ENCODE data around the gene ZDHHC11B. TPM values are rescaled to one million over a fixed set of nuclear protein-coding genes. Genes with fewer than 3 reads are reported as not detected.
A peak's percentile ranks its signal among the peaks of the same experiment; 100 is the strongest.
"Not testable (repeated sequence)": the region's sequence is repeated elsewhere in the genome, so short reads cannot be mapped to it uniquely, and the experiment has no call there.

Gene ZDHHC11B
- polyA plus RNA-seq, 2 donors: 2.6 to 5.2 TPM

DNA sequence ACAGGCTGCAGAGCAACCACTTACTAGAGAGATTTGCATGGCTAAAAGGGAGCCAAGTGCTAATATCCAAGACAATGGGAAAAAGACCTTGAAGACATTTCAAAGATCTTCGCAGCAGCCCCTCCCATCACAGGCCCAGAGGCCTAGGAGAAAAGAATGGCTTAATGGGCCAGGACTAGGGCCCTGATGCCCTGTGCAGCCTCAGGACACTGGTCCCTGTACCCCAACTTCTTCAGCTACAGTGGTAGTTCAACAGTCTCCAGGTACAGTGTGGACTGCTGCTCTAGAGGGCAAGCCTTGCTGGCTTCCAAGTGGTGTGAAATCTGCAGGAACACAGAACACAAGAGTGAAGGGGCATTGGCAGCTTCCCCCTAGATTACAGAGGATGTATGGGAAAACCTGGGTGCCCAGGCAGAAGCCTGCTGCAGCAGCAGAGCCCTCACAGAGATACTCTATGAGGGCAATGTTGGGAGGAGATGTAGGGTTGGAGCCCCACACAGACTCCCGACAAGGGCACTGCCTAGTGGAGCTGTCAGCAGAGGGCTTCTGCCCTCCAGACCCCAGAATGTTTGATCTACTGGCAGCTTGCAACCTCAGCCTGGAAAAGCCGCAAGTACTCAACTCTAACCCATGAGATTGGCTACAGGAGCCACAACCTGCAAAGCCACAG, 75.5 kb downstream of the ZDHHC11B start:
- not testable (repeated sequence) for H3K27ac ChIP-seq (ENCODE audit: low read depth in 2 of 2, low read length in 1 of 2); H3K27me3 ChIP-seq (ENCODE audit: control insufficient read depth in 1 of 2, insufficient read depth in 2 of 2, low read length in 2 of 2); H3K9me3 ChIP-seq (ENCODE audit: control insufficient read depth in 2 of 2, insufficient read depth in 1 of 2, low read depth in 1 of 2, low read length in 1 of 2); H3K36me3 ChIP-seq (ENCODE audit: control insufficient read depth in 2 of 2, insufficient read depth in 2 of 2, low read length in 1 of 2); H3K4me1 ChIP-seq (ENCODE audit: control insufficient read depth in 2 of 2, insufficient read depth in 2 of 2, low read length in 1 of 2); H3K4me3 ChIP-seq (ENCODE audit: low read depth in 1 of 2, low read length in 2 of 2)
- WGBS, 2 donors: 92 to 95% methylated on average over 1 to 3 of the region's 3 CpGs

DNA sequence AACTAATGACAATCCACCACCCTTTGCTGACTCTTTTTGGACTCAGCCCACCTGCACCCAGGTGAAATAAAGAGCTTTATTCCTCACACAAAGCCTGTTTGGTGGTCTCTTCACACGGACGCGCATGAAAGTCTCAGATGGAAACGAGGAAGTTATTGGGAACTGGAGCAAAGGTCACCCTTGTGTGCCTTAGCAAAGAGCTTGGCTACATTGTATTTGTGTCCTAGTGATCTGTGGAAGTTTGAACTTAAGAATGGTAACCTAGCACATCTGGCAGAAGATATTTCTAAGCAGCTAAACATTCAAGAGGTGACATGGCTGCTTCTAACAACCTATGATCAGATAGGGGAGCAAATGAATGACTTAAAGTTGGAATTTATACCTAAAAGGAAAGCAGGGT, 76.2 kb downstream of the ZDHHC11B start:
- H3K27me3 ChIP-seq (ENCODE audit: control insufficient read depth in 1 of 2, insufficient read depth in 2 of 2, low read length in 2 of 2); H3K27ac ChIP-seq (ENCODE audit: low read depth in 2 of 2, low read length in 1 of 2); H3K4me1 ChIP-seq (ENCODE audit: control insufficient read depth in 2 of 2, insufficient read depth in 2 of 2, low read length in 1 of 2); H3K9me3 ChIP-seq (ENCODE audit: control insufficient read depth in 2 of 2, insufficient read depth in 1 of 2, low read depth in 1 of 2, low read length in 1 of 2); H3K36me3 ChIP-seq (ENCODE audit: control insufficient read depth in 2 of 2, insufficient read depth in 2 of 2, low read length in 1 of 2); H3K4me3 ChIP-seq (ENCODE audit: low read depth in 1 of 2, low read length in 2 of 2): not testable (repeated sequence)
- WGBS, 2 donors: 83 to 93% methylated on average over 4 of the region's 4 CpGs

DNA sequence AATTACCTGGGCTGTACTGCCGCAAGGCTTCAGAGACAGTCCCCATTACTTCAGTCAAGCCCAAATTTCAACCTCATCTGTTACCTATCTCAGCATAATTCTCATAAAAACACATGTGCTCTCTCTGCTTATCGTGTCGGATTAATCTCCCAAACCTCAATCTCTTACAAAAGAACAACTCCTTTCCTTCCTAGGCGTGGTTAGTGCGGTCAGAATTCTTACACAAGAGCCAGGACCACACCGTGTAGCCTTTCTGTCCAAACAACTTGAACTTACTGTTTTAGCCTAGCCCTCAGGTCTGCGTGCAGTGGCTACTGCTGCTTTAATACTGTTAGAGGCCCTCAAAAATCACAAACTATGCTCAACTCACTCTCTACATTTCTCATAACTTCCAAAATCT, 78.4 kb downstream of the ZDHHC11B start:
- H3K27me3 ChIP-seq (ENCODE audit: control insufficient read depth in 1 of 2, insufficient read depth in 2 of 2, low read length in 2 of 2); H3K4me3 ChIP-seq (ENCODE audit: low read depth in 1 of 2, low read length in 2 of 2); H3K9me3 ChIP-seq (ENCODE audit: control insufficient read depth in 2 of 2, insufficient read depth in 1 of 2, low read depth in 1 of 2, low read length in 1 of 2); H3K27ac ChIP-seq (ENCODE audit: low read depth in 2 of 2, low read length in 1 of 2); H3K4me1 ChIP-seq (ENCODE audit: control insufficient read depth in 2 of 2, insufficient read depth in 2 of 2, low read length in 1 of 2); H3K36me3 ChIP-seq (ENCODE audit: control insufficient read depth in 2 of 2, insufficient read depth in 2 of 2, low read length in 1 of 2): not testable (repeated sequence)
- 75 to 82% methylated on average over 7 of the region's 7 CpGs for WGBS, 2 donors

DNA sequence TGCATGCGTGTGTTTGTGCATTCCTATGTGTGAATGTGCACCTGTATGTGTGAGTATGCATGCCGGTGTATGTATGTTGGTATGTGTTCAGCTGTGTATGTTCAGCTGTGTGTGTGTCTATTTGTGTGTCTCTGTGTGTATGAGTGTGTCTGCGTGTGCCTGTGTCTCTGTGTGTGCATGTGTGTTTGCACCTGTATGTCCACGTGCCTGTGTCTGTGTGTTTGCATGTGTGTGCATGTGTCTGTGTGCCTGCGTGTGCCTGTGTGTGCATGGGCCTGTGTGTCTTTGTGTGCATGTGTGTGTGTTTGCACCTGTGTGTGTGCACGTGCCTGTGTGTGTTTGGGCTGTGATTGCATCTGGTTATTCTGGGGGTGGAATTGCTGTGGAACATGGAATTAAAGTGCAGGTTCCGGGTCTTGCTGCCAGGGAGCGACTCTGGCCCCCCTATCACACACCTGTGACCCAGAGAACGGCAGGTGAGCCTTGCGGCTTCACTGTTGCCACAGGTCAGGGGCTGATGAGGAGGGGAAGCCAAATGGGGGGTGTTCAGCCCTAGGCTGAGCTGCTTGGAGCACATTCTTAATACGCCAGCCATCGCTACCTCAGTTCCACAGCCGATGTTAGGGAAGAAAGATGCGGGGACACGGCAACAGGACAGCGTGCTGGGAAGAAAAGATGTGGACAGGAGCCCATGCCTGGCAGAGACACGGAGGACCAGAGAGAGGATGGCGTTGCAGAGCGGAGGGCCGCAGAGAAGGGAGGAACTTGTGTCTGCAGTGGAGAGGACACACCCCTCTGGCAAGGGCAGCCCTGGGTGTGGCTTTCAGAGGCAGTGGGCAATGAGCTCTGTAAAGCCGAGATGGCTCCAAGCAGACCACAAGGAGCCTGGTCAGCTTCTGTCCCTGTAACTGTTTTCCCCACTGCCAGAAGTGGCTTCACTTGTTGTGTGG, 87.5 kb downstream of the ZDHHC11B start:
- not testable (repeated sequence) for H3K9me3 ChIP-seq (ENCODE audit: control insufficient read depth in 2 of 2, insufficient read depth in 1 of 2, low read depth in 1 of 2, low read length in 1 of 2); H3K4me1 ChIP-seq (ENCODE audit: control insufficient read depth in 2 of 2, insufficient read depth in 2 of 2, low read length in 1 of 2); H3K27ac ChIP-seq (ENCODE audit: low read depth in 2 of 2, low read length in 1 of 2); H3K27me3 ChIP-seq (ENCODE audit: control insufficient read depth in 1 of 2, insufficient read depth in 2 of 2, low read length in 2 of 2); H3K36me3 ChIP-seq (ENCODE audit: control insufficient read depth in 2 of 2, insufficient read depth in 2 of 2, low read length in 1 of 2); H3K4me3 ChIP-seq (ENCODE audit: low read depth in 1 of 2, low read length in 2 of 2)
- 85 to 86% methylated on average over 15 to 18 of the region's 21 CpGs for WGBS, 2 donors

DNA sequence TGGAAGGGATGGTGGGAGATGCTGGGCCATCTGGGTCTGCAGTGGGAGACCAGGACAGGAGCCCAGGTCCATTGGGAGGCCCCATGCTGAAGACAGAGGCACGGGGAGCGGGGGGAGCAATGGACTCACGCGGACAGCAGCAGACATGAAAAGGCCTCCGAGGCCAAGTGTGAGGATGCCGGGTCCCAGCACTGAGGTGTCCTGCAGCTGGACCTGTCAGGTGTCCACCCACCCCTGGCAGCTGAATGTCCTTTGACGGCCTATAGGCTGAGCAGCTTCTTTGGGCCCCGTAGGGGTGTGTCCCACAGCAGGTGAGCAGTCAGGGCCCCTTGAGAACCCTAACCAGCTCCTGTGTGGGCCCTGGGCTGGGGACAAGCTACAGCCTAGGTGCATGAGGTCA, 88.3 kb downstream of the ZDHHC11B start:
- not testable (repeated sequence) for H3K4me3 ChIP-seq (ENCODE audit: low read depth in 1 of 2, low read length in 2 of 2); H3K9me3 ChIP-seq (ENCODE audit: control insufficient read depth in 2 of 2, insufficient read depth in 1 of 2, low read depth in 1 of 2, low read length in 1 of 2); H3K36me3 ChIP-seq (ENCODE audit: control insufficient read depth in 2 of 2, insufficient read depth in 2 of 2, low read length in 1 of 2); H3K27me3 ChIP-seq (ENCODE audit: control insufficient read depth in 1 of 2, insufficient read depth in 2 of 2, low read length in 2 of 2); H3K4me1 ChIP-seq (ENCODE audit: control insufficient read depth in 2 of 2, insufficient read depth in 2 of 2, low read length in 1 of 2); H3K27ac ChIP-seq (ENCODE audit: low read depth in 2 of 2, low read length in 1 of 2)
- 80 to 94% methylated on average over 2 to 6 of the region's 8 CpGs for WGBS, 2 donors

DNA sequence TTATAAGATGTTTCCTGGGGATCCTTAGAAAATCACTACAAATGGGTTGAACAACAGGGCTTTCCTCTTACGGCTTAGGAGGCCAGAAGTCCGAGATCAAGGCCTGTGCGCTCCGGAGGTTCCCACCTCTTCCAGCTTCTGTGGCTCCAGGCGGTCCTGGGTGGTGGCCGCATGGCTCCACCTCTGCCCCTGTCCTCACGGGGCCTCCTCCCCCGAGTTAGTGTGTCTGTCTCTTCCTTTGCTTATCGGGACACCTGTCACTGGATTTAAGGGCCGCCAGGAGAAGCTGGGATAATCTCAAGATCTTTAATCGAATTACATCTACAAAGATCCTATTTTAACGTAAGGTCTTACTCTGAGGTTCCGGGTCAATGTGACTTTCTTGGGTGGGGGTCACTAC, 89.1 kb downstream of the ZDHHC11B start:
- H3K27ac ChIP-seq (ENCODE audit: low read depth in 2 of 2, low read length in 1 of 2): not testable (repeated sequence)

DNA sequence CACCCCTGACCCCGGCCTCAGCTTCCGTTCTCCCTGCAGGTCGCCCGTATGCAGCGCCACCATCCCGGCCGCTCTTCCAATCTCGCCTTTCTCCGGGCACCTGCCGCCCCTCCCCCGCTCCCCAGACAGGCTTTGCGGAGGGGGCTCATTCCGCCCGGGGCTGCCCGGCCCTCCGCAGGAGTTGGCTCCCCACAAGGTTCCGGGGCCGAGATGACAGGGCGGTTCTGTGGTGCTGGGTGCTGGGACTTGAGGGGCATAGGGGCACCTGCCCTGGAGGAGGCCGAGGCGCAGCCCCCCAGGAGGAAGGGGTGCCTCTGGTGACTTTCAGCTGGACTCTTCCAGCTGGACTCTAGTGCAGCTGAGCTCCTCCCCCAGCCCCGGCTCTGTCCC, 90.5 kb downstream of the ZDHHC11B start:
- not testable (repeated sequence) for H3K4me1 ChIP-seq (ENCODE audit: control insufficient read depth in 2 of 2, insufficient read depth in 2 of 2, low read length in 1 of 2); H3K36me3 ChIP-seq (ENCODE audit: control insufficient read depth in 2 of 2, insufficient read depth in 2 of 2, low read length in 1 of 2); H3K27ac ChIP-seq (ENCODE audit: low read depth in 2 of 2, low read length in 1 of 2); H3K27me3 ChIP-seq (ENCODE audit: control insufficient read depth in 1 of 2, insufficient read depth in 2 of 2, low read length in 2 of 2); H3K4me3 ChIP-seq (ENCODE audit: low read depth in 1 of 2, low read length in 2 of 2); H3K9me3 ChIP-seq (ENCODE audit: control insufficient read depth in 2 of 2, insufficient read depth in 1 of 2, low read depth in 1 of 2, low read length in 1 of 2)
- WGBS, 2 donors: 8 to 10% methylated on average over 10 to 14 of the region's 22 CpGs

More for the DNA sequence above, 89.1 kb downstream of the ZDHHC11B start:
- not testable (repeated sequence) for H3K4me1 ChIP-seq (ENCODE audit: control insufficient read depth in 2 of 2, insufficient read depth in 2 of 2, low read length in 1 of 2); H3K4me3 ChIP-seq (ENCODE audit: low read depth in 1 of 2, low read length in 2 of 2); H3K9me3 ChIP-seq (ENCODE audit: control insufficient read depth in 2 of 2, insufficient read depth in 1 of 2, low read depth in 1 of 2, low read length in 1 of 2); H3K27me3 ChIP-seq (ENCODE audit: control insufficient read depth in 1 of 2, insufficient read depth in 2 of 2, low read length in 2 of 2); H3K36me3 ChIP-seq (ENCODE audit: control insufficient read depth in 2 of 2, insufficient read depth in 2 of 2, low read length in 1 of 2)
- WGBS, 2 donors: 67 to 89% methylated on average over 3 to 9 of the region's 13 CpGs

DNA sequence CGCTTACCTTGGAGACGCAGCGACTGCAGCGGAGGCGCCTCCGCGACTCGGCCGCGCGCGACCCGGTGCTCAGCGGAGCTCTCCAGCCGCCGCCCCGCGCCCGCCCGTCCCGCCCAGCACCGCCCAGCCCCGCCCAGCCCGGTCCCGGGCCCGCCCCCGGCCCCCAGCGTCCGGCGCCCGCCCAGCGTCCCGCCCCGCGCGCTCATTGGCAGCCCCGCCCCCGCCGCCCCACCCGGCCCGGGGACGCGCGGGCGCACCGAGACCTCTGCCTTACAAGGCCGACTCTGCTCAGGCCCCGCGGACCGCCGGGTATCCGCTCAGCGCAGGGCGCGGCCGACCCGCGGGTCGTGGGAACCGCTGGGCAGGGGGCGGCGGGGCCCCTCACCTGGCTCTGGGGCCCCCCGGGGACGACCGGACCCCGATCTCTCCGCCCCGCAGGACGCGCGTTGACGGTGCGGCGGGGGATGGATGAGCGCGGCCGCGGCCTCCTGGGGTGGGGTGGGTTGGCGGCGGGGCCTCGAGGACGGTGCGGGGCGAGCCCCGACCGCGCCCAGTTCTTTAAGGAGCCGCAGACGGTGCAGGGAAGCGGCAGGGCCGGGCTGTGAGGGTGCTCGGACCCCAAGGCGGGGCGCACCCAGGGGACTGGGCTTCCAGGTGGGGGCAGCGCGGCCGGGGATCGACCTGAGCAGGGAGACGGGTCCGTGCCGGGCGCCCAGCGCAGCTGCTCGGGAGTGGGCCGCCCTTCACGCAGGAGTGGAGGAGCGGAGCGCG, 91.1 kb downstream of the ZDHHC11B start, which contains the start of gene TPPP:
TPPP (minus strand) TSS at position 82 of the 771 bp plus-strand sequence. CDS start 15,292 bp downstream, outside the sequence.
- peak within 1 kb of the TSS; percentile 62 to 67 for H3K27ac ChIP-seq (ENCODE audit: low read depth in 2 of 2, low read length in 1 of 2)
- not testable (repeated sequence) for H3K36me3 ChIP-seq (ENCODE audit: control insufficient read depth in 2 of 2, insufficient read depth in 2 of 2, low read length in 1 of 2); H3K27me3 ChIP-seq (ENCODE audit: control insufficient read depth in 1 of 2, insufficient read depth in 2 of 2, low read length in 2 of 2); H3K9me3 ChIP-seq (ENCODE audit: control insufficient read depth in 2 of 2, insufficient read depth in 1 of 2, low read depth in 1 of 2, low read length in 1 of 2); H3K4me1 ChIP-seq (ENCODE audit: control insufficient read depth in 2 of 2, insufficient read depth in 2 of 2, low read length in 1 of 2)
- WGBS, 2 donors: 0 to 1% methylated on average over 44 to 91 of the region's 109 CpGs
- H3K4me3 ChIP-seq (ENCODE audit: low read depth in 1 of 2, low read length in 2 of 2): peak within 1 kb of the TSS; percentile 47 to 66

DNA sequence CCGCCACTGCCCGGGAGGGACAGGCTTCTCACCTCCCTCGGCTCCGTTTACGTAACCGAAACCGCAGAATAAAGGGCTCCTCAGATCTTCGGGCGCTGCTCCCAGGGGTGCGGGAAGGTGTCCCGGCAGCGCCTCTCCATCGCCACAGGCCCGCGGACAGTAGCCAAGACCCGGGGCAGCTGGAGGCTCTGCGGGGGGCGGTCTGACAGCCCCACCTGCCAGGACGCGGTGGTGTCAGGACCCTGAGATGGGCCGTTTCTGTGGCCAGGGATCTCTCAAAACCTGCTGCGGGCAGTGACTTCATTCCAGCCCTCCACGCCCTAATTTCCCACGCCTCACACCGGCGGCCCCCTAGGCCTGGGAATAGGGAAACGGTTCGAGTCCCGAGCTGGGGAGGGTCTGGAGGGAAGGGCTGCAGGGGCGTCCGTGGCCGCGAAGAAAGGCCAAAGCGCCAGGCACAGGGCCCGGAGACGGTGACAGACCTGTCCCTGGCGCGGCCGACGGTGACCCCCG, 91.9 kb downstream of the ZDHHC11B start:
- not testable (repeated sequence) for H3K4me1 ChIP-seq (ENCODE audit: control insufficient read depth in 2 of 2, insufficient read depth in 2 of 2, low read length in 1 of 2); H3K27me3 ChIP-seq (ENCODE audit: control insufficient read depth in 1 of 2, insufficient read depth in 2 of 2, low read length in 2 of 2); H3K36me3 ChIP-seq (ENCODE audit: control insufficient read depth in 2 of 2, insufficient read depth in 2 of 2, low read length in 1 of 2); H3K9me3 ChIP-seq (ENCODE audit: control insufficient read depth in 2 of 2, insufficient read depth in 1 of 2, low read depth in 1 of 2, low read length in 1 of 2)
- Histone ChIP-seq H3K4me3 (ENCODE audit: low read depth in 1 of 2, low read length in 2 of 2) (peak overlapping the region; percentile 47 to 62), H3K27ac (ENCODE audit: low read depth in 2 of 2, low read length in 1 of 2) (peak overlapping the region; percentile 22 to 54)
- 1% methylated on average over 33 to 40 of the region's 41 CpGs for WGBS, 2 donors
